Tibial artery (tissue), 4 donors: Measurements from ENCODE around the gene PGLYRP2.

Experiments
- DNase-seq, 2 donors: peaks; one replicate each; pipeline ENCODE4 v3.0.0-alpha.2; 2019
- H3K27ac ChIP-seq, 2 donors: fragments of 200-600 bp; sonication (generic) in 1 of 2; 1 replicate in 1 of 2; 2 replicates in 1 of 2; pipeline ENCODE4 v1.5.1; 2018 to 2019; ENCODE audit warnings: mild to moderate bottlenecking in 1 of 2
- H3K27me3 ChIP-seq, 2 donors: fragments of 200-600 bp; sonication (generic) in 1 of 2; one replicate each; pipeline versions ENCODE4 v1.5.1 to v1.6.0; 2016 to 2019
- H3K36me3 ChIP-seq, 3 donors: fragments of 200-600 bp; sonication (generic) in 2 of 3; one replicate each; pipeline ENCODE4 v1.5.1; 2016 to 2019; ENCODE audit warnings: mild to moderate bottlenecking in 2 of 3
- H3K4me1 ChIP-seq, 4 donors: fragments of 200-600 bp; sonication (generic) in 2 of 4; 1 replicate in 3 of 4; 2 replicates in 1 of 4; pipeline ENCODE4 v1.5.1; 2016 to 2019
- H3K4me3 ChIP-seq, 2 donors: fragments of 200-600 bp; sonication (generic) in 1 of 2; 1 replicate in 1 of 2; 2 replicates in 1 of 2; pipeline ENCODE4 v1.5.1; 2018 to 2019; ENCODE audit warnings: mild to moderate bottlenecking in 2 of 2
- H3K9me3 ChIP-seq, 3 donors: fragments of 200-600 bp; sonication (generic) in 1 of 3; one replicate each; pipeline ENCODE4 v1.5.1; 2016 to 2019
- CTCF ChIP-seq, 2 experiments: fragments of 200-600 bp in 1 of 2; fragments of 450-650 bp in 1 of 2; IDR thresholded peaks; one replicate each; pipeline ENCODE4 v1.5.1; 2017 to 2019; ENCODE audit warnings: antibody characterized with exemption in 2 of 2, mild to moderate bottlenecking in 1 of 2, moderate library complexity in 1 of 2
- intact Hi-C: fragments of 100-400 bp; cut with DNase I; formaldehyde crosslinking; loops from one replicate; pipeline ENCODE4 v1.15.0; 2023; ENCODE audit warnings: low total_unique reads

PGLYRP2 gene

DNA sequence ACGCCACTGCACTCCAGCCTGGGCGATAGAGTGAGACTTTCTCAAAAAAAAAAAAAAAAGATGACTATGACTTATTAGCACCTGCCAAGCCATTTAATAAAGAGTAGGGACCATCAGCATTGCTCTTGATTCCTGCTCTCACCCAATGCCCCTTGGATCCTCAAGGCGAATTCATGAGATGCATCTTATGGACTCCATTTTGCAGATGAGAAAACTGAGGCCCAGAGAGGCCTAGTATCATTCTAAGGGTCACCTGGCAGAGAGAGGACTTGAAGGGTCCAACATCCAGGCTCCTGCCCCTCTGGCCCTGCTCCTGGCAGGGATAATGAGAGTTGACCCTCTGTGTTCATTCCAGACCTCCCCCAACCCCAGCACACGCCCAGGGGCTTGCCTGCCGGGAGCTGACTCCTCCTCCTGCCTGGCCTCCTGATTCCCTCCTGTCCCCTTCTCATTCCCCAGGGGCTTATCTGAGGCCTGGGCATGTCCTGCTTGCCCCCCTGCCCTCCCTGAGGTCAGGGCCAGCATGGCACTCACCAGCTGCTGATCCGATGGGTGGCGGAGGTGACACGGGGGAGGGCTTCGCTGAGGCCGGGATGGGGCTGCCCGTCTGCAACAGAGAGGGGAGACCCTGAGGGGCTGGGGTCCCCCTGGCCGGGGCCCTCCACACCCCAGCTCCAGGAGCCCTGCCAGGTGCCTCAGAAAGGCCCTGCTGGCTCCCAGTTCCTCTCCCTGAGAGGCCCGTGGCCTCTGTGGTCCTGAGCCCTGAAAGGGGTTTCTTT is 37.0 kb downstream of the PGLYRP2 start:
- DNase-seq = no peak
- intact Hi-C loops = no loop called here
- Histone ChIP-seq H3K27ac (no peak overlapping the region), H3K4me1 (peaks cover 0 to 73% (median 62%) of the 10 kb centered on the region in 4 donors), H3K9me3 (no peaks in the 10 kb centered on the region), H3K27me3 (no peaks in the 10 kb centered on the region), H3K4me3 (no peak overlapping the region), H3K36me3 (peaks cover 0 to 33% (median 0%) of the 10 kb centered on the region in 3 donors)
- TF ChIP-seq CTCF (IDR thresholded peaks at IDR 0.05) = no peak

- Histone ChIP-seq H3K4me1 (peaks cover 0 to 78% (median 68%) of the 10 kb centered on the region in 4 donors), H3K27me3 (no peaks in the 10 kb centered on the region), H3K36me3 (peaks cover 0 to 27% (median 0%) of the 10 kb centered on the region in 3 donors), H3K4me3 (no peak overlapping the region), H3K9me3 (no peaks in the 10 kb centered on the region), H3K27ac (no peak overlapping the region)
- DNase-seq = no peak
- intact Hi-C loops = no loop called here
- TF ChIP-seq CTCF (IDR thresholded peaks at IDR 0.05) = no peak
Observed at GRCh38 chr19:15441317-15441716, 38.0 kb downstream of the PGLYRP2 start.

- Histone ChIP-seq H3K36me3 (peaks cover 0 to 26% (median 0%) of the 10 kb centered on the region in 3 donors), H3K4me3 (no peak overlapping the region), H3K27ac (no peak overlapping the region), H3K9me3 (no peaks in the 10 kb centered on the region), H3K4me1 (peaks cover 0 to 65% (median 55%) of the 10 kb centered on the region in 4 donors), H3K27me3 (no peaks in the 10 kb centered on the region)
- intact Hi-C loops = loop anchor here (10.0 kb wide), 1 partner anchor 265 kb away; no protein-coding TSS in a partner anchor
- no peak for TF ChIP-seq CTCF (IDR thresholded peaks at IDR 0.05)
- no peak for DNase-seq
Observed at GRCh38 chr19:15439821-15440641, 39.3 kb downstream of the PGLYRP2 start.

DNA sequence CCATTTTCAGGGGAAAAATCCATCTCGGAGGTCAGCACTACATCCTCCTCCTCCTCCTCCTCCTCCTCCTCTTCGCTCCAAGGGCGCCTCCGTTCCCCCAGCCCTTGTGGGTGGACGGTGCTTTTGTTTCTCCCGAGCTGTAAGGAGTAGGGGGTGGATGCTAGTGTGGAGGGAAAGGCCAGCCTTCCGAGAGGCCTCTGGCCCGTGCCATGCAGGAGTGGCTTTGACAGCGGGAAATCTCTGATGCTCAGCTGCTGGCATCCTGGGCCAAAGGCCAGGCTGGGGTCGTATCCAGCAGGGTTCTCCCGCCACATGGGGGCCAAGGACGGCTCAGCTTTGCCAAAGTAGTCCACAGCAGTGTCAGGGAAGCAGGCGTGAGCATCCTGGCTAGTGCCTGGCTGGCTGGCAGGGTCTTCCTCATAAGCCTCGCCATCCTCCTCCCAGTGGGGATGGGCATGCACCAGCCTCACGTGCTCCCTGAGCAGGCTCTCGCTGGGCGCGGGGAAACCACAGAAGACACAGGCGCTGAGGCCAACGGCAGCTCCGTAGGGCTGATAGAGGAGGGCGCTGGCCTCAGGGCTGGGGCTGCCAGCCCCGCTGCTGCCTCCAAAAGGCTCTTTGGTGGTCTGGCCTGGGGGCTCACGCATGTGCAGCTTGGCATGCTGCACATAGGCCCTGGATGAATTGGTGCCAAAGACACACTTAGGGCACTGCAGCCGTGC is 40.1 kb downstream of the PGLYRP2 start:
- no peak for TF ChIP-seq CTCF (IDR thresholded peaks at IDR 0.05)
- Histone ChIP-seq H3K9me3 (no peaks in the 10 kb centered on the region), H3K36me3 (peaks cover 0 to 26% (median 0%) of the 10 kb centered on the region in 3 donors), H3K27me3 (no peaks in the 10 kb centered on the region), H3K4me1 (peaks cover 0 to 57% (median 49%) of the 10 kb centered on the region in 4 donors), H3K27ac (peak overlapping the region; percentile 59 to 68), H3K4me3 (no peak overlapping the region)
- intact Hi-C loops = loop anchor here (10.0 kb wide), 1 partner anchor 264 kb away; no protein-coding TSS in a partner anchor
- DNase-seq = no peak

- Histone ChIP-seq H3K4me1 (peaks cover 0 to 53% (median 45%) of the 10 kb centered on the region in 4 donors), H3K27ac (peak overlapping the region; percentile 59 to 68), H3K4me3 (no peak overlapping the region), H3K27me3 (no peaks in the 10 kb centered on the region), H3K36me3 (peaks cover 0 to 26% (median 0%) of the 10 kb centered on the region in 3 donors), H3K9me3 (no peaks in the 10 kb centered on the region)
- no peak for DNase-seq
- intact Hi-C loops = loop anchor here (10.0 kb wide), 1 partner anchor 264 kb away; no protein-coding TSS in a partner anchor
- TF ChIP-seq CTCF (IDR thresholded peaks at IDR 0.05) = no peak
Observed at GRCh38 chr19:15438577-15438976, 40.7 kb downstream of the PGLYRP2 start.
